Endodermal cell (in vitro differentiated cells): Measurements from ENCODE around the gene TSSC4. TPM values are rescaled to one million over a fixed set of nuclear protein-coding genes. Genes with fewer than 3 reads are reported as not detected.
"Not testable (repeated sequence)": the region's sequence is repeated elsewhere in the genome, so short reads cannot be mapped to it uniquely, and the experiment has no call there.

Experiments
- DNase-seq: peaks from one replicate; pipeline ENCODE4 v3.0.0-alpha.2; 2017
- H3K27ac ChIP-seq: 2 replicates; pipeline ENCODE4 v1.5.1; 2013; ENCODE audit warnings: mild to moderate bottlenecking, low read depth, low read length, moderate library complexity
- H3K27me3 ChIP-seq: 2 replicates; pipeline ENCODE4 v1.6.1; 2013; ENCODE audit warnings: mild to moderate bottlenecking, low read length, moderate library complexity; ENCODE audit not compliant: insufficient read depth, control insufficient read depth, poor library complexity, severe bottlenecking
- H3K36me3 ChIP-seq: 2 replicates; pipeline ENCODE4 v1.7.0; 2013; ENCODE audit warnings: mild to moderate bottlenecking, low read length, moderate library complexity; ENCODE audit not compliant: control insufficient read depth, insufficient read depth
- H3K4me1 ChIP-seq: one replicate; pipeline ENCODE4 v1.7.0; 2013; ENCODE audit warnings: low read length; ENCODE audit not compliant: control insufficient read depth, insufficient read depth
- H3K4me3 ChIP-seq: 2 replicates; pipeline ENCODE4 v1.5.1; 2013; ENCODE audit warnings: mild to moderate bottlenecking, low read length, moderate library complexity
- H3K9ac ChIP-seq: 2 replicates; pipeline ENCODE4 v1.6.1; 2013; ENCODE audit warnings: mild to moderate bottlenecking, low read length, moderate library complexity; ENCODE audit not compliant: poor library complexity, severe bottlenecking; ENCODE audit errors: extremely low read depth
- H3K9me3 ChIP-seq: 2 replicates; pipeline ENCODE4 v1.6.1; 2013; ENCODE audit warnings: mild to moderate bottlenecking, low read length, moderate library complexity; ENCODE audit not compliant: control insufficient read depth
- H3K27ac Mint-ChIP-seq: 2 replicates; pipeline ENCODE4 v1.8.0; 2020; ENCODE audit warnings: mixed read lengths
- H3K27me3 Mint-ChIP-seq: 2 replicates; pipeline ENCODE4 v1.8.0; 2021; ENCODE audit warnings: mild to moderate bottlenecking, mixed read lengths; ENCODE audit not compliant: insufficient read depth
- H3K36me3 Mint-ChIP-seq: 2 replicates; pipeline ENCODE4 v1.8.0; 2020; ENCODE audit warnings: low read depth, mixed read lengths
- H3K4me1 Mint-ChIP-seq: 2 replicates; pipeline ENCODE4 v1.8.0; 2020; ENCODE audit warnings: mixed read lengths
- H3K4me3 Mint-ChIP-seq: 2 replicates; pipeline ENCODE4 v1.8.0; 2020; ENCODE audit warnings: mild to moderate bottlenecking, moderate library complexity, mixed read lengths
- H3K9me3 Mint-ChIP-seq: 2 replicates; pipeline ENCODE4 v1.8.0; 2020; ENCODE audit warnings: mild to moderate bottlenecking, mixed read lengths
- CTCF ChIP-seq: fragments of 200-600 bp; sonication (generic); conservative IDR thresholded peaks from 2 replicates; pipeline ENCODE4 v1.5.0; 2021; ENCODE audit warnings: antibody characterized with exemption, mild to moderate bottlenecking
- WGBS, 2 experiments: methylation state at CpG; one replicate each; pipeline versions ENCODE4 v1.1.5 to v1.1.7; 2013; ENCODE audit warnings: missing lambda C conversion rate in 2 of 2, mixed read lengths in 1 of 2; ENCODE audit not compliant: insufficient coverage in 1 of 2, insufficient read length in 1 of 2; 5-methylcytosine and 5-hydroxymethylcytosine counted together
- total RNA-seq, 2 donors: library from RNA; stranded (reverse); fragmentation: NEBNext Ultra II Directional in 1 of 2; extraction: Animal tissue kit (Norgen Biotek cat#: 25700) in 1 of 2; gene quantifications; 2 replicates in 1 of 2; 3 replicates in 1 of 2; pipeline ENCODE4 v1.2.1, GENCODE V29; 2021

The TSSC4 gene
- total RNA-seq, 2 donors from 2014 or later = 47.2 to 51.1 TPM

GRCh38 chr11:2355000-2355644, 45.4 kb upstream of the TSSC4 start:
- H3K4me1 Mint-ChIP-seq = no peaks in the 10 kb centered on the region
- no peak for TF ChIP-seq CTCF
- peaks cover under 1% of the 10 kb centered on the region for H3K9me3 ChIP-seq
- H3K27me3 ChIP-seq = no peaks in the 10 kb centered on the region
- WGBS, 2 experiments = 79 to 92% methylated on average over 5 to 7 of the region's 7 CpGs
- peaks cover 11% of the 10 kb centered on the region for H3K27me3 Mint-ChIP-seq
- no peak overlapping the region for H3K4me3 ChIP-seq
- H3K4me3 Mint-ChIP-seq = no peak overlapping the region
- no peaks in the 10 kb centered on the region for H3K36me3 ChIP-seq
- DNase-seq = no peak
- H3K4me1 ChIP-seq = no peaks in the 10 kb centered on the region
- no peaks in the 10 kb centered on the region for H3K36me3 Mint-ChIP-seq
- no peak overlapping the region for H3K27ac ChIP-seq
- H3K9ac ChIP-seq = no peak overlapping the region
- no peak overlapping the region for H3K27ac Mint-ChIP-seq
- peaks cover 22% of the 10 kb centered on the region for H3K9me3 Mint-ChIP-seq

DNA sequence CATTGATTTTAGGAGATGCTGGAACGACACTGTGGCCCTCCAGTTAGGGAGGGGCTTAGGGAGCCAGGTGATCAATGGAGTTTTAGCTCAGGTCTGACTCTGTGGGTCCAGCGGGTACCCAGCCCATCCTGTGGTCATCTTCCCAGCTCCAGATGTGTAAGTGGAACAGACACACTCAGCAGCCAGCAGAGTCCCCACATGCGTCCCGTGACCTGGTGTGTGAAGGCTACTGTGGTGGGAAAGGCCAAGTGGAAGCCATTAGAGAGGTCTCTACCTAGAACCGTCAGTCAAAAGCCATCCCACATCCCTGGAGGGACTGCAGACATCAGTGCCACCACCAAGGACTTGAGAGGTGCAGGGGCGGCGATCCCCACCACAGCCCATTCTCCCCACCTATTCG, 43.3 kb upstream of the TSSC4 start:
- Histone ChIP-seq H3K27ac (no peak overlapping the region), H3K9me3 (no peaks in the 10 kb centered on the region), H3K9ac (no peak overlapping the region), H3K4me1 (no peaks in the 10 kb centered on the region), H3K36me3 (no peaks in the 10 kb centered on the region), H3K27me3 (no peaks in the 10 kb centered on the region), H3K4me3 (no peak overlapping the region)
- H3K9me3 Mint-ChIP-seq = peaks cover 16% of the 10 kb centered on the region
- H3K27me3 Mint-ChIP-seq = peaks cover 7% of the 10 kb centered on the region
- no peak for DNase-seq
- H3K36me3 Mint-ChIP-seq = no peaks in the 10 kb centered on the region
- no peak for TF ChIP-seq CTCF
- no peaks in the 10 kb centered on the region for H3K4me1 Mint-ChIP-seq
- H3K27ac Mint-ChIP-seq = no peak overlapping the region
- WGBS, 2 experiments = 62 to 73% methylated on average over 6 to 8 of the region's 8 CpGs
- H3K4me3 Mint-ChIP-seq = no peak overlapping the region

GRCh38 chr11:2357651-2358050, 42.9 kb upstream of the TSSC4 start:
- not testable (repeated sequence) for H3K27ac Mint-ChIP-seq, H3K4me3 Mint-ChIP-seq, H3K9ac ChIP-seq, H3K27ac ChIP-seq, DNase-seq, H3K9me3 ChIP-seq, H3K4me1 Mint-ChIP-seq, H3K36me3 ChIP-seq, H3K27me3 Mint-ChIP-seq, H3K4me1 ChIP-seq, H3K36me3 Mint-ChIP-seq, H3K4me3 ChIP-seq, H3K27me3 ChIP-seq
- 87 to 90% methylated on average over 2 to 13 of the region's 13 CpGs for WGBS, 2 experiments
- H3K9me3 Mint-ChIP-seq = peaks cover 16% of the 10 kb centered on the region
